Uterus (tissue), 2 donors: ENCODE data around the gene NACC1.

Experiments used
- CTCF ChIP-seq, 4 experiments: fragments of 200-600 bp in 2 of 4; fragments of 450-650 bp in 2 of 4; sonication (generic) in 2 of 4; IDR thresholded peaks; one replicate each; pipeline ENCODE4 v1.5.1; 2016 to 2019; ENCODE audit warnings: antibody characterized with exemption in 4 of 4, mild to moderate bottlenecking in 2 of 4, moderate library complexity in 1 of 4
- POLR2A ChIP-seq, 2 donors: fragments of 450-650 bp; IDR thresholded peaks; one replicate each; pipeline ENCODE4 v1.6.1; 2016; ENCODE audit warnings: antibody characterized with exemption in 2 of 2, mild to moderate bottlenecking in 1 of 2, moderate library complexity in 1 of 2

- TF ChIP-seq CTCF (IDR thresholded peaks at IDR 0.05), result no peak
- TF ChIP-seq POLR2A (IDR thresholded peaks at IDR 0.05), result no peak
Measured at GRCh38 chr19:13119627-13120026, 1.6 kb downstream of the NACC1 start.
